GM11168 (cell line): ENCODE results near the gene SRRM1.
"Not testable (repeated sequence)": the region's sequence is repeated elsewhere in the genome, so short reads cannot be mapped to it uniquely, and the experiment has no call there.

Experiments used
- in situ Hi-C: fragments of 300-500 bp; cut with MboI; formaldehyde crosslinking; loops from one replicate; pipeline ENCODE4 v1.12.0; 2022; ENCODE audit warnings: low sequenced_read_pairs; ENCODE audit not compliant: unreplicated experiment

The SRRM1 gene

DNA sequence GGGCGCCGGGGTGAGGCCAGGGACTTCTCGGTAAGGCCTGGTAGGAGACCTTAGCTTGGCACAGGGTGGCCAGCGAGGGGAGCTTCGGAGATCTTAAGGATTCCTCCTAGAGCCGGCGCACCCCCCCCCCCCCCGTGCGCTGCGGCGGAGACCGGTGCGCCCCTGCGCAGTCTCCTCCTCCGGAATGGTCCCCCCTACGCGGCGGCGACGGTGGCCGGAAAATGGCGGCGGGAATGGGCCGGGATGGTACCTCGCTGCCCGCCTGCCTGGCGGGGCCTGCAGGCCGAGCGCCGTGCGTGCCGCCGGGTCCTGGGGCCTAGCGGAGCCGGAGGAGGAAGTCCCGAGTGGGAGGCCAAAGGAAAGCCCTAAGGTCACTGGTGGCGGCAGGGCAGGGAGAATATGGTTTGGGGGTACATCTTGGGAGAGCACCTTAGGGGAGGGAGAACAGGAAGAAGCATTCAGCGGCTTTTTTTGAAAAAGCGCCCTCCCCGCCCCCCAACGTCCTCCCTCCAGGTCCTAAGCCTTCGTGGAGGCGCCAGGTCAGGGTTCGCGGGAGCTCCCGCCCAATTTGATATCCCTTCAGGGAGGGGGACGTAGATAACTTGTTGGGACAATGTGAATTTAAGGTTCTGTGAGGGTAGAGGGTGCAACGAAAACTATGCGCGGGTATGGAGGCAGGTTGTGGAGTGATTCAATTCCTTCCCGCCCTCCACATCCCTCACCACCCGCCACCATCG lies 429 bp downstream of the SRRM1 start:
- in situ Hi-C loops: no loop called here

DNA sequence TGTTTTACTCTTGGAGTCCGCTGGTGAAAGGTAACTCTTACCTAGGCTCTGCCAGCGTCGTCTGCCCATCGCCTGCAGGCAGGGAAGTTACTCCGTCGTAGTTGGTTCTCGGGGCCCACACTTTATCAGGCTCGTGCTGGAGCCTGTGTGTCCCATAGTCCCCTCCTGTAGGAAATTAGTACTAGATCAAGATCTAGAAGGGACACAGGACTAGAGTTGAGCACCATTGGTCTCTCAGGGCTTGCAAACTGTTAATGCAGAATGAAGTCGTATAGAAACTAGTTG lies 940 bp downstream of the SRRM1 start:
- in situ Hi-C loops: no loop called here

DNA sequence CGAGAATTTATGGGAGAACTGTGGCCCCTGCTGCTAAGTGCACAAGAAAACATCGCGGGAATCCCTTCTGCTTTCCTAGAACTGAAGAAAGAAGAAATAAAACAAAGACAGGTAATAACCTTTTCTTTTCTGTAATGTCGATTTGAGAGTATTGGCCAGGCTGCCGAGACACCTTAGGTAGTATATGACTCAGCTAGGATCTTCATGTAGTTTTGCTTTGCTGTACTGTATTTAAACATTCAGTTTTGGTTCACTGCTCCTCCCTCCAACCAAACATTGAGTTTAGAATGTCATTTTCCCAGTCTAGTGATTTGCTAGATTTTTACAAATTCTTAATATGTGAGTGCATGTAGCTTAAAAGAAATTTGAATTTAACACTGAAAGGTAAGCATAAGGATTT lies 5.8 kb downstream of the SRRM1 start:
- in situ Hi-C loops: no loop called here

DNA sequence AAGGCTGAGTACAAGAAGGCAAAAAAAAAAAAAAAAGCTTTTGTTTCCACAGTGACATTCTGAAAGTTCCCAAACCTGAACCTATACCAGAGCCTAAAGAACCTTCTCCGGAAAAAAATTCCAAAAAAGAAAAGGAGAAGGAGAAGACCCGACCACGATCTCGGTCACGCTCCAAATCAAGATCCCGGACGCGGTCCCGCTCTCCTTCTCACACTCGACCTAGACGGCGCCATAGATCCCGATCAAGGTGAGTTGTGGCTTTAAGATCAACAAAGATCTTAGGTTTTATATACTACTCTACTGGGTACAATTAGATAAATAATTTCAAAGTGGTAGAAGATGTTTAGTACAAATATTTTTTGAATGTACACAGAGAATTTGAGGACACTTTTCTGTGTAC lies 9.3 kb downstream of the SRRM1 start:
- in situ Hi-C loops: no loop called here

DNA sequence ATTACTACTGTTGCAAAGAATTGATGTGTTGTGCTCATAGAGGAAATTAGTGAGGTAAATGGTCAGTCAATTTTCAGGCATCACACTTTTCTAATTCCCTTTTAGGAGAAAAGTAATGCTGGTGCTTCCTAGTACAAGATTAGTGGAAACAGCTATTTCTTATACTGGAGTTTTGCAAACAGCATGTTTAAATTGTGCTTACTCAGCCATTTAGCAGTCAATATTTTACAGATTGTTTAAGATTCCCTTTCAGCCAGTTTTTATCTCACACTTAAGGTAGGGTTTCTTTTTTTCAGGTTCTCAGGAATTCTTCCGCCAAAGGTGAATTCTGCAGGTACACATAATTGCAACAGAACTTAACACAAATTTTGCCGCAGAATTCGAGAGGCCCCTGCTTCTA lies 10.9 kb downstream of the SRRM1 start:
- in situ Hi-C loops: no loop called here

DNA sequence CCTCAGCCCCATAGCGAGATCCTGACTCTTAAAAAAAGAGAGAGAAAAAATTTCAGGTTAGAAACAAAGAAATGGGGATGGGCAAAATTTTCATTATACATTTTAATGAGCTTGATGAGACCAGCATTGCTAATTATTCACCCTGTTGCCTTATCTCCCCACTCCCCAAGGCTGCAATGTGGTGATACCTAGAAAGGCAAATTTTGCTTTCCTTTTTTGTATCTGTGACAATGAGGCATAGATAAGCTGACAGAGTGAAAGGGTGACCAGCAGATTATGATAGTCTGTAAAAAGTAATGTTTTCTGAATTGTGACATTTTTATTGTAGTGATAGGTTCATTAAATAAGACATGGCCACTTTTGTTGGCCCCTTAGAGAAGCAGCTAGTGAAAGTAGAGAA lies 12.9 kb downstream of the SRRM1 start:
- in situ Hi-C loops: no loop called here

DNA sequence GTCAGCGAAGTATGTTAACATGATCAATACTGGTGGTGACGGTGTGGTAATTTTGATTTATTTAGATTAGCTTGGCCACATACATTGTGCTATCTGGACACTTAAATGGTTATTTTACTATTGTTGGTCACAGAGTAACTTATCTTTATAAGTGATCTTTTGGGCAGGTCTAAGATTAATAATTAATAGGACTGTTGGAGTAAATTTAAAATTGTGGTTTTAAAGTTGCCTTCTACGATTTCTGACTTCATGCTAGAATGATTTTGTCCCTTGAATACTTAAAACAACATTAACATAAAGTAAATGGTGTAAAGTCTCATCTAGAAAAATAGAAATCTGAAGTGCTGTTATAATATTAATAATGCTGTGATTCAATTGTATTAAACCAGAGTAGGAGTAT lies 14.7 kb downstream of the SRRM1 start:
- in situ Hi-C loops: no loop called here

DNA sequence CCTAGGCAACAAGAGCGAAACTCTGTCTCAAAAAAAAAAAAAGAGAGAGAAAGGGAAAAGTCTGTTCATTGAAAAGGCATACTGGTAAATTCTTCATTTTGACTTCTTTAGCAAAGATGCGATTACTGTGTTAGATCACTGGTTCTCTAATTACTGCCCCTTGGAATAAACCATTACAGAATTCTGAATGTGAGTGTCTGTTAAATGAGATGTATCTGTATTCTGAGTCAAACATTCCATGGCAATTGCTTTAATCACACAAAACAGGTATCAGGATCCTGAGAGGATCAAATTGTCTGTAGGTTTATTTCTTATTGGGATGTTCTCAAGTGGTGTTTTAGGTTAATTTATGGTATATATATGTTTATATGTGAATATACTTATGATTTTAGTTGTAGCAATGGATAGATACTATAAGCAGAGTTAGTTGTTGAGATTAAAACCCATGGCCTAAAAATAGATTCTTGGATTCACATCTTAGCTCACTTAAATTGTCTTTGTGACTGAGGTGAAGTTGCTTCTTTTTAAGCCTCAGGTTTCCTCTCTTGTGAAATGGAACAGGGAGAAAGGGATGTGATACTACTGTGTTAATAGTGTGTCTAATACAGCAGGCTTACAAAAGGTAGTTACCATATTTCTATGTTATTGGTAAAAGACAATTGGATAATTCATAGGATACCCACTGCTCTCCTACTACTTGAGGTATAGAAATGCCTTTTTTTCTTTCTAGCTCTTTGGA lies 16.2 kb downstream of the SRRM1 start:
- in situ Hi-C loops: no loop called here

DNA sequence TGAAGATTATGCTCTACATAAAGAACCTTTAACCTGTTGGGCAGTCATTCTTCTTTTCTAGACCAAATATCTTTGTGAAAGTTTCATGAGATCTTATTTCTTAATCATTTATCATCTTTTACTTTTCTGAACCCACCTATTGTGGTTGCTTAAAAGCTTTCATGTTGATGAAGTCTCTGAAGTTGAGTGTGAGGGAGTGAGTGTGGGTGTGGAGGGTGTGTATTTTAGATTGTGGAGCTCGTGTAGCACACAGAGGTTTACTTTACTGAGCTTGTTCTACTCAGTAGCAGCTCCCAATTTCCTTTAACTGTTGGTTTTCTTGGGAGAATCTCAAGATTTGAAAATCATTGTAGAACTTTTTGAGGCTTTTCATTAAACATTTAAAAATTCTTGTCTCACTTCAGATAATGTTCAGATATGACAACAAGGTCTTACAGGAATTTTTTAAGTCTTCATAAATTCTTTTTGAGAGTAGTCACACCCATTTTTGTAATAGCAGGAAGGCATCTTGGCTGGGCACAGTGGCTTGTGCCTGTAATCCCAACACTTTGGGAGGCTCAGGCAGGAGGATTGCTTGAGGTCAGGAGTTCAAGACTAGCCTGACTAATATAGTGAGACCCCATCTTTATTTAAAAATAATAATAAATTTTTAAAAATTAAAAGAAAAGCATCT lies 17.0 kb downstream of the SRRM1 start:
- in situ Hi-C loops: no loop called here

DNA sequence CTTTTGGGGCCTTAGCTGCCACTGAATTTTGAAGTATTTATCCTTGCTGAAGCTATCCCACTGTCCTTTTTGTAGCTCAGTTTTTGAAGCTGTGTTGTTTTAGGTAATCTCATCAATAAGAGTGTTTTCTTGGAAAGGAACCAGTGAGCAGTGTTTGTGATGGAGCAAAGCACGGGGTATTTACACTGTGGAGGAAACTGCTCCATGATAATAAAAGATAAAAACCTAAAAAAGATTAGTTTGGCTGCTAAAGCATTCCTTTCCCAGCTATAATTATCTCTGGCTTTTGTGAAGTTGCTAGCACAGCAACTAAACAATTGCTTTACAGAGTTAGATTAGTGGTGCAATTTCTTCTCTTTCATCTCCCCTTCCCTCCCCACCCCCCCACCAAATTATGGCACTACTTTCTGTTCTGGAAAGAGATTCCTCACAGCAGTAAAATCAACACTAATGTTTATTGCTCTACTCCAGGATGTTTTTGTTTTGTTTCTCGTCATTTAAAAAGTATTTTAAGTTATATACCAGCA lies 21.5 kb downstream of the SRRM1 start:
- in situ Hi-C loops: no loop called here

DNA sequence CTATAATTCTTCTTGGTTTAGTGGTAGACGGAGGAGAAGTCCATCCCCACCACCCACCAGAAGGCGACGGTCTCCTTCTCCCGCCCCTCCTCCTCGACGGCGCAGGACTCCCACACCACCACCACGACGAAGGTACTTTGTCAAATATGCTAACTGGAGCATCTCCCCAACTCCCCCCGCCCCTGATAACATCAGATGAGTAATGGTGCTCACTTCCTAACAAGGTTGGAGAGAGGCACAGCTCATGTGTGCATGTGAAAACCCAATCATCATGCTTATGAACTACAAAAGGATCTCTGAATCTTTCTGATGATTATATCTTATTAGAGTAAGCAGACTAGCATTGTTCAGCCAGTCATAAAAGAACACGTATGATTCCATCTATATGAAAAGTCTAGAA lies 23.7 kb downstream of the SRRM1 start:
- in situ Hi-C loops: no loop called here

DNA sequence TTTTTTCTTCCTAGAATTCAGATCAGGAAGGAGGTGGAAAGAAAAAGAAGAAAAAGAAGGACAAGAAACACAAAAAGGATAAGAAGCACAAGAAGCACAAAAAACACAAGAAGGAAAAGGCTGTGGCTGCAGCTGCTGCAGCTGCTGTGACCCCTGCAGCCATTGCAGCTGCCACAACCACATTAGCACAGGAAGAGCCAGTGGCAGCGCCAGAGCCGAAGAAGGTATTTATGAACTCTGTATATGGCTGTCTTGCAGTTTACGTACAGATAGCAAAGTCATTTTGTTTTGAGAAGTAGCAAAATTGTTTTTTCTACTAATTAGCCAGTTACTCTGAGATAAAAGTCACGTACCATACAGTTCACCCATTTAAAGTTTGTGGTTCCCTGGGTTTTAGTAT lies 28.3 kb downstream of the SRRM1 start:
- in situ Hi-C loops: not testable (repeated sequence)

DNA sequence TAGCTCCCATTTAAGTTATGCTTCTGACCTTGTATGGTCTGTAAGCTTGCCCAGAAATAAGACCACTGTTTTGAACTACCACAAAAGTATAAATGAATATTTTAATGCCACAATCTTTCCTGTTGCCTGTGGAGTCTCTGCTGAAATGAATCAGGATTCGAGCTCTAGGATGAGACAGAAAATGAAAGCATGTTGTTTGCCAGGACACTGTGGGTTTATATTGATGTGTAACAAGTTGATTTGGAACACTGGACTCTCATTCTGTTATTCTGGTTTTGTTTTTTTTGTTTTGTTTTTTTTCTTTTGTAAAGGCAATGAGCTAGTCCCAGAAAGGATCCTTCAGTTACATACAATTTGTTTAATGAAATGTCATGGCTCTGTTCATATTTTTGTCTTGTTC lies 29.6 kb downstream of the SRRM1 start:
- in situ Hi-C loops: not testable (repeated sequence)

DNA sequence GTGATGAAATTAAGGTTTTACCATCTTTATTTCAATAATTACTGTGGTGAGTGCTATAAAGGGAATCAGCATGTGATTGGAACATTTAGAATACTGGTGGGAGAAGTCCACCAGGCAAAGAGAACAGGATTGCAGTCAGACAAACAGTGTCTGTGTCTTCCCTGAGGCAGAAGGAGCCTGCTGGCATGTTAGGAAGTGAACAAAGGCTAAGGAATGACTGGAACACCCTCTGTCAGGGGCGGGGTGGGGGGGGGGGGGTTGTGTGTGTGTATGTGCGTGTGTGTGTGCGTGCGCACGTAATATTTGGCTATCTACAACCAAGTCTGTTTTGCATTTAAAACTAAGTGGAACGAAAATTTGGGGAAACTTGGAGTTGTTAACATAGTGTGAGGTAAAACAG lies 30.2 kb downstream of the SRRM1 start:
- in situ Hi-C loops: no loop called here

DNA sequence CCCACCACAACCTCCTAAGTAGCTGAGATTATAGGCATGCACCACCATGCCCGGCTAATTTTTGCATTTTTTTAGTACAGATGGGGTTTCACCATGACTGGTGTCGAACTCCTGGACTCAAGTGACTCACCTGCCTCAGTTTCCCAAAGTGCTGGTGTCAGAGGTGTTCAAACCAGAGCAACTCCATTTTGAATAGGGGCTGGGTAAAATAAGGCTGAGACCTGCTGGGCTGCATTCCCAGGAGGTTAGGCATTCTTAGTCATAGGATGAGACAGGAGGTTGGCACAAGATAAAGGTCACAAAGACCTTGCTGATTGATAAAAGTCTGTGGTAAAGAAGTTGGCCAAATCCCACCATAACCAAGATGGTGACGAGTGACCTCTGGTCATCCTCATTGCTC lies 35.3 kb downstream of the SRRM1 start:
- in situ Hi-C loops: loop anchor here (25.0 kb wide), 1 partner anchor 509 kb away; no protein-coding TSS in a partner anchor

DNA sequence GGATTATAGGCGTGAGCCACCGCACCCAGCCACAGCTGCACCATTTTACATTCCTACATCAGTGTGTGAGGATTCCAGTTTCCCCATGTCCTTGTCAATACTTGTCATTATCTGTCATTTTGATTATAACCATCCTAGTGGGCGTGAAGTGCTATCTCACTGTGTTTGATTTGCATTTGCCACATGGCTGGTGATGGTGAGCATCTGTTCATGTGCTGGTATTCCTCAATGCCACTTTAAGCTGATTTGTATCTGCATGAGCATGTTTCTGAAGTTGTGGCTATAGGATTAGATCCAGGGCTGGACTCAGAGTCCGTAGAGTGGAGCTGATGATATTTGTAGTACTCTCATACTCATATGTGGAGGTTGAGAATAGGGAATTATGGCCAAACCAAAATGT lies 36.6 kb downstream of the SRRM1 start:
- in situ Hi-C loops: loop anchor here (25.0 kb wide), 1 partner anchor 508 kb away; no protein-coding TSS in a partner anchor

DNA sequence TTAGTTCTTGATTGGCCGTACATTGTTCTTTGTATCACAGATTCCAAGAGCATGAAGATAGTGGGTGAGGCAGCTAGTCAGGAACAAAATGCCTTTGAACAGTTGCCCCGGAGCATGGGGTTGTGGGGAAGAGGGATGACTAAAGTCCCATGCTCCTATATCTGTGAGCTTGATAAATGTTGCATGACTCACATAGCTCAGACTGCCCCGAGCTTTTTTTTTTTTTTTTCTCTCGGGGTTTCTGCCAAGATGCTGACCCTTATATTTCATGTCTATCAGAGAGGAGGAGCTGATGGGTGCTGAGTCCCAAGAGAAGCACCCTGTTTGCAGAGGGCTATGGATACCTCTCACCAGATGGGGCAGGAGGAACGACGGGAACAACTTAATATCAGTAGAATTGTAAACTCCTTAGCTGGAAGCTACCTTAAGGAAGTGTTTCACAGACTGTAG lies 40.6 kb downstream of the SRRM1 start:
- in situ Hi-C loops: loop anchor here (25.0 kb wide), 1 partner anchor 504 kb away; no protein-coding TSS in a partner anchor

DNA sequence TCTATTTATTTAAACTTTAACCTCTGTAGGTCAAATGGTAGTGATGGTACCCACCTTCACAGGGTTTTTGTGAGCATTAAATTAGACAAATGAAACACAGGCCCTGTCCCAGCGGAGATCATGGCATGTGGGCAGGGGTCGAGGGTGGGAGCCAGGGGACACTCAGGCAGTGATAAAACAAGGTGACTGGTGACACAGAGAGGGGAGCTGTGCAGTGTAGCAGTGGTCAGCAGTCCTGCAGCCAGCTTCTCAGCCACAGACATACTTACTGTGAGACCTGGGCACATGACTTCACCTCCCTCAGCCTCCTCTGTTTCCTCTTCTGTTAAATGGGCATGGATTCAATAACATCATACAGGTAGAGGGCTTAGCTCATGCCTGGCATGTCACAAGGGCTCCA lies 44.9 kb downstream of the SRRM1 start:
- in situ Hi-C loops: loop anchor here (5.0 to 25.0 kb wide), 2 partner anchors 149 to 499 kb away; no protein-coding TSS in a partner anchor

DNA sequence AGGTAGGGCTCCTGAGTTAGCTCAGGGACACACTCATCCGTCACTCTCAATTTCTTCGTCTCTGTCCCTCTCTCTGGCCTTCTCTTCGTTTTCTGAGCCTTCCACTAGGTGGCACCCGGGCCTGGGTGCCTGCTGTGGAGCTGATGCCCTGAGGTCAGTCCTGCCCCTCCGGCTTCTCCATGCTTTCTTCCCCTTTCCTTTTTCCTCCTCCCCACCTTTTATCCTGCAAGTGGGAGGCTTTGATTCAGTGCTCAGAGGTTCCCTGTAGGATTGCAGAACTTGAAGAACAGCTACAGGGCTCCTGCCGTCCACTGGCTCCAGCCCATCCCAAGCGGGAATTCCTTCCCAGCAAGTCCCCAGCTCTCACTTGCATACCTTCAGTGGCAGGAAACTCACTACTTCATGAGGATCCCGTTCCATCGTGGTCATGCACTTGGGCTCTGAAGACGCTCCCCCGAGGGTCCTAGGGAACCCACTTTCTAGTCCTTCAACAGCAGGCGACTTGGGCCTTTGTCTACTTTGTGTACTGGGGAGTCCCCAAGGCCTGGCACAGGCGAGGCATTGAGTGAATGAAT lies 45.6 kb downstream of the SRRM1 start:
- in situ Hi-C loops: loop anchor here (5.0 to 25.0 kb wide), 2 partner anchors 149 to 499 kb away; no protein-coding TSS in a partner anchor

DNA sequence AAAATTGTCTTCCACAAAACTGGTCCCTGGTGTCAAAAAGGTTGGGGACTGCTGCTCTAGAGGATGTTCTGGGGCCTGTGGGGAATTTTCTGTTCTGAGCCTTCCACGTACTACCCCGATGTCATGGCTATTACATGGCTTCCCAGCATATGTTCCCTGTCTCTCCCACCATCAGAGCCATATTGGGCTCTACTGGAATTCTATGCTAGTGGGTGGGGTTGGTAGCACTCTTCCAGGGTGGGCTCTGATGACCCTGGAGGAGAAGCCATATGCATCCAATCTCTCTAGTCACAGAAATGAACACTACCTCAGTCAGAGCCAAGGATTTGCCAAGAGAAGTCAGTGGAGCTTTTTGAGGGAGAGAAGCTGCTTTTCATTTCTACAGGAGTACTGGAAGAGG lies 47.9 kb downstream of the SRRM1 start:
- in situ Hi-C loops: loop anchor here (25.0 kb wide), 1 partner anchor 496 kb away; no protein-coding TSS in a partner anchor
